ENCODE results near the gene AIFM3. TPM values are rescaled to one million over a fixed set of nuclear protein-coding genes. Genes with fewer than 3 reads are reported as not detected.

The AIFM3 gene
- total and polyA plus RNA-seq, 2 of the 13 experiments (the other 11 are each of a cell fraction or from before 2014, with no cell fraction given), result 9.0 to 15.3 TPM

GRCh38 chr22:20949698-20950183 lies 17.3 kb upstream of the AIFM3 start (continued):
- TF ChIP-seq MTERF4 (CRISPR knock-in tag; IDR thresholded peaks at IDR 0.05) (0 out of 2 replicates have a peak, but pooled peaks have one; percentile 41), ZNF264 (CRISPR knock-in tag; IDR thresholded peaks at IDR 0.05) (no peak), SCMH1 (CRISPR knock-in tag; IDR thresholded peaks at IDR 0.05; ENCODE audit: borderline replicate concordance) (no peak), KDM6A (CRISPR knock-in tag; IDR thresholded peaks at IDR 0.05; ENCODE audit: low read depth) (no peak), ZNF24 (IDR thresholded peaks at IDR 0.05) (no peak), ZFX (CRISPR knock-in tag; IDR thresholded peaks at IDR 0.05; ENCODE audit: low read depth) (no peak), ZNF780A (CRISPR knock-in tag; IDR thresholded peaks at IDR 0.05) (no peak), HNRNPUL1 (IDR thresholded peaks at IDR 0.05; ENCODE audit: low read depth, low read length) (no peak), ATF7-NPFF (CRISPR knock-in tag; IDR thresholded peaks at IDR 0.05; ENCODE audit: low read depth) (no peak), ZNF280D (CRISPR knock-in tag; IDR thresholded peaks at IDR 0.05) (no peak), GATA4 (IDR thresholded peaks at IDR 0.05; ENCODE audit: borderline replicate concordance, low read depth) (0 out of 2 replicates have a peak, but pooled peaks have one; percentile 19), ATF7 (IDR thresholded peaks at IDR 0.05) (no peak), ATF7 (CRISPR knock-in tag; IDR thresholded peaks at IDR 0.05) (no peak), ZNF18 (CRISPR knock-in tag; IDR thresholded peaks at IDR 0.05; ENCODE audit: insufficient replicate concordance) (peak; percentile 78), AHDC1 (CRISPR knock-in tag; IDR thresholded peaks at IDR 0.05; ENCODE audit: borderline replicate concordance) (peak; percentile 52; the same call in 1 of the 2 replicates), POLR2G (IDR thresholded peaks at IDR 0.05; ENCODE audit: low read depth, low read length) (0 out of 2 replicates have a peak, but pooled peaks have one; percentile 36), SP2 (CRISPR knock-in tag; IDR thresholded peaks at IDR 0.05) (no peak), TCF7 (IDR thresholded peaks at IDR 0.05; ENCODE audit: low read depth) (peak; percentile 89)
